WTC11 (cell line): ENCODE measurements around the gene FMNL1.

Experiments used
- ATF1 ChIP-seq: sonication (generic); formaldehyde crosslinking; IDR thresholded peaks from 2 replicates; pipeline ENCODE4 v1.8.1; 2023; ENCODE audit warnings: mild to moderate bottlenecking, moderate library complexity, missing genetic modification reagents
- ATF3 ChIP-seq: sonication (generic); formaldehyde crosslinking; conservative IDR thresholded peaks from 2 replicates; pipeline ENCODE4 v1.8.1; 2022; ENCODE audit warnings: mild to moderate bottlenecking, missing genetic modification reagents
- FOXK1 ChIP-seq: sonication (generic); formaldehyde crosslinking; IDR thresholded peaks from 2 replicates; pipeline ENCODE4 v1.8.0; 2022; ENCODE audit warnings: mild to moderate bottlenecking, moderate library complexity, missing genetic modification reagents
- IRF1 ChIP-seq: sonication (generic); formaldehyde crosslinking; IDR thresholded peaks from 2 replicates; pipeline ENCODE4 v1.8.0; 2023; ENCODE audit warnings: missing genetic modification reagents
- MLX ChIP-seq: sonication (generic); formaldehyde crosslinking; IDR thresholded peaks from 2 replicates; pipeline ENCODE4 v1.8.1; 2023; ENCODE audit warnings: mild to moderate bottlenecking, missing genetic modification reagents, moderate library complexity
- NFYB ChIP-seq: sonication (generic); formaldehyde crosslinking; conservative IDR thresholded peaks from 2 replicates; pipeline ENCODE4 v1.8.0; 2022; ENCODE audit warnings: low read depth, missing genetic modification reagents
- RORB ChIP-seq: fragments of 250-450 bp; sonication (Bioruptor Pico); IDR thresholded peaks from 2 replicates; pipeline ENCODE4 v1.9.0; 2021; ENCODE audit warnings: mild to moderate bottlenecking
- SMAD4 ChIP-seq: sonication (generic); formaldehyde crosslinking; IDR thresholded peaks from 2 replicates; pipeline ENCODE4 v1.8.0; 2022; ENCODE audit warnings: mild to moderate bottlenecking, missing genetic modification reagents
- TCF7 ChIP-seq: sonication (generic); formaldehyde crosslinking; IDR thresholded peaks from 2 replicates; pipeline ENCODE4 v1.8.0; 2022; ENCODE audit warnings: mild to moderate bottlenecking, low read depth, missing genetic modification reagents, moderate library complexity
- ZNF423 ChIP-seq: fragments of 250-450 bp; sonication (Bioruptor Pico); IDR thresholded peaks from 2 replicates; pipeline ENCODE4 v2.1.2; 2022; ENCODE audit warnings: mild to moderate bottlenecking, moderate library complexity
- TF ChIP-seq, protein P1 (sequence below): fragments of 200-600 bp; IDR thresholded peaks from 2 replicates; pipeline ENCODE4 v1.8.0; 2022; ENCODE audit warnings: antibody characterized with exemption
- TF ChIP-seq, protein P2 (sequence below): sonication (generic); formaldehyde crosslinking; IDR thresholded peaks from 2 replicates; pipeline ENCODE4 v1.8.1; 2023; ENCODE audit warnings: mild to moderate bottlenecking, missing genetic modification reagents, moderate library complexity
- TF ChIP-seq, protein P3 (sequence below): sonication (generic); formaldehyde crosslinking; IDR thresholded peaks from 2 replicates; pipeline ENCODE4 v1.8.0; 2022; ENCODE audit warnings: mild to moderate bottlenecking, missing genetic modification reagents

DNA sequence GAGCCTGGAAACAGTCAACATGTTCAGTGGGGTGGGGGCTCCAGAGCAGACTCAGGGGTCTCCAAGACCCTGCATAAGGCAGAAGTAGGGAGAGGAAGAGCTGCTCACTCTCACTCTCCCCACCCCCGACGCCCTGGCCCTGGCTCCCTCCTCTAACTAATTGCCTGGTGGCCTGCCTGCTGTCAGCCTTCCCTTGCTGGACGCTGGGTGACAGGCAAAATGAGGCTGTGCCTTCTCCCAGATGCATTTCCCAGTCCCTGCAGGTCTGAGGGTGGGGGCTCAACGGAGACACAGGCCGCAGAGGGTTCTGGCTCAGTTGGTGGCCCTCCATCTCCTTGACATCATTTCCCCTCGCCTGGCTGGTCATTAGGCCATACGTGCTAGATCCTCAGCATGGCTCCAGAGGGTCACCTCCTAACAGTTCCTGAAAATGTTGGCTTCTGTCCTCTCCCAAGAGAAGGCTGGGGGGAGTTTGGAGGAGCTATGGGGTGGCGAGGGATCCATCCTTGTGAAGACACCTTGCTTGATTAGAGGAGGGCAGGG, 1.4 kb downstream of the FMNL1 start:
- TF ChIP-seq, protein P1, sequence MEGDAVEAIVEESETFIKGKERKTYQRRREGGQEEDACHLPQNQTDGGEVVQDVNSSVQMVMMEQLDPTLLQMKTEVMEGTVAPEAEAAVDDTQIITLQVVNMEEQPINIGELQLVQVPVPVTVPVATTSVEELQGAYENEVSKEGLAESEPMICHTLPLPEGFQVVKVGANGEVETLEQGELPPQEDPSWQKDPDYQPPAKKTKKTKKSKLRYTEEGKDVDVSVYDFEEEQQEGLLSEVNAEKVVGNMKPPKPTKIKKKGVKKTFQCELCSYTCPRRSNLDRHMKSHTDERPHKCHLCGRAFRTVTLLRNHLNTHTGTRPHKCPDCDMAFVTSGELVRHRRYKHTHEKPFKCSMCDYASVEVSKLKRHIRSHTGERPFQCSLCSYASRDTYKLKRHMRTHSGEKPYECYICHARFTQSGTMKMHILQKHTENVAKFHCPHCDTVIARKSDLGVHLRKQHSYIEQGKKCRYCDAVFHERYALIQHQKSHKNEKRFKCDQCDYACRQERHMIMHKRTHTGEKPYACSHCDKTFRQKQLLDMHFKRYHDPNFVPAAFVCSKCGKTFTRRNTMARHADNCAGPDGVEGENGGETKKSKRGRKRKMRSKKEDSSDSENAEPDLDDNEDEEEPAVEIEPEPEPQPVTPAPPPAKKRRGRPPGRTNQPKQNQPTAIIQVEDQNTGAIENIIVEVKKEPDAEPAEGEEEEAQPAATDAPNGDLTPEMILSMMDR = no peak
- TF ChIP-seq SMAD4 (CRISPR knock-in tag) (no peak), ZNF423 (no peak), ATF3 (CRISPR knock-in tag) (no peak), ATF1 (CRISPR knock-in tag) (no peak), FOXK1 (CRISPR knock-in tag) (no peak), TCF7 (no peak), NFYB (CRISPR knock-in tag) (no peak), IRF1 (CRISPR knock-in tag) (no peak), RORB (CRISPR knock-in tag) (no peak), MLX (CRISPR knock-in tag) (no peak)
- TF ChIP-seq, protein P2, sequence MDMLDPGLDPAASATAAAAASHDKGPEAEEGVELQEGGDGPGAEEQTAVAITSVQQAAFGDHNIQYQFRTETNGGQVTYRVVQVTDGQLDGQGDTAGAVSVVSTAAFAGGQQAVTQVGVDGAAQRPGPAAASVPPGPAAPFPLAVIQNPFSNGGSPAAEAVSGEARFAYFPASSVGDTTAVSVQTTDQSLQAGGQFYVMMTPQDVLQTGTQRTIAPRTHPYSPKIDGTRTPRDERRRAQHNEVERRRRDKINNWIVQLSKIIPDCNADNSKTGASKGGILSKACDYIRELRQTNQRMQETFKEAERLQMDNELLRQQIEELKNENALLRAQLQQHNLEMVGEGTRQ = no peak
- TF ChIP-seq, protein P3, sequence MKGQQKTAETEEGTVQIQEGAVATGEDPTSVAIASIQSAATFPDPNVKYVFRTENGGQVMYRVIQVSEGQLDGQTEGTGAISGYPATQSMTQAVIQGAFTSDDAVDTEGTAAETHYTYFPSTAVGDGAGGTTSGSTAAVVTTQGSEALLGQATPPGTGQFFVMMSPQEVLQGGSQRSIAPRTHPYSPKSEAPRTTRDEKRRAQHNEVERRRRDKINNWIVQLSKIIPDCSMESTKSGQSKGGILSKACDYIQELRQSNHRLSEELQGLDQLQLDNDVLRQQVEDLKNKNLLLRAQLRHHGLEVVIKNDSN (CRISPR knock-in tag) = no peak
